K562 (cell line): Measurements from ENCODE around the gene COL28A1. TPM values are rescaled to one million over a fixed set of nuclear protein-coding genes. Genes with fewer than 3 reads are reported as not detected.

Source experiments
- ATAC-seq: fragments of 200-7000 bp; cut with Tn5 transposase; 3 replicates; pipeline ENCODE4 v1.9.1; 2020; ENCODE audit warnings: moderate library complexity
- BruUV-seq: library from RNA; stranded (reverse); fragments of 400-500 nt; replicated peaks from 2 replicates; lab custom pipeline; 2021; lab: Mats Ljungman, UMichigan
- CTCF ChIA-PET: fragments of 300-600 bp; formaldehyde crosslinking; extraction: SDS; loops from one replicate; lab custom pipeline; 2021; ENCODE audit warnings: low intra/inter-chr PET ratio; lab: Yijun Ruan, JAX
- POLR2A ChIA-PET: fragments of 300-600, 350-650 bp; sonication (Branson Sonifier 250); formaldehyde crosslinking; extraction: SDS; loops from one replicate; lab custom pipeline; 2021; ENCODE audit warnings: antibody characterized with exemption, inconsistent platforms; lab: Yijun Ruan, JAX
- DNase-seq, 4 experiments: peaks; one replicate each; pipeline versions ENCODE4 v3.0.0 to v3.0.0-alpha.2; 2011 to 2018; ENCODE audit warnings: low spot score in 3 of 4, mixed read lengths in 3 of 4; ENCODE audit errors: extremely low read depth in 1 of 4
- FAIRE-seq: peaks from 2 replicates; lab custom pipeline; 2011; peaks lifted over from hg19 to GRCh38; lab: Jason Lieb, UNC
- H2AFZ ChIP-seq: 2 replicates; pipeline ENCODE4 v1.6.0; 2011; ENCODE audit warnings: low read depth, low read length, control low read depth, inconsistent platforms
- H3K27ac ChIP-seq: fragments of 200-600 bp; 3 replicates; pipeline ENCODE4 v1.8.0; 2011; ENCODE audit warnings: low read depth, mild to moderate bottlenecking, control low read depth, inconsistent platforms, low read length, moderate library complexity, mixed read lengths; ENCODE audit errors: extremely low read depth
- H3K27me3 ChIP-seq, 2 experiments: fragments of 300-600 bp in 1 of 2; 2 replicates in 1 of 2; 3 replicates in 1 of 2; pipeline versions ENCODE4 v1.6.0 to v1.8.0; 2011; ENCODE audit warnings: inconsistent platforms in 2 of 2, low read length in 2 of 2, mild to moderate bottlenecking in 1 of 2, mixed read lengths in 1 of 2, moderate library complexity in 1 of 2; ENCODE audit not compliant: control insufficient read depth in 2 of 2, insufficient read depth in 2 of 2
- H3K36me3 ChIP-seq: fragments of 300-600 bp; 3 replicates; pipeline ENCODE4 v1.8.0; 2011; ENCODE audit warnings: mild to moderate bottlenecking, low read length, inconsistent platforms; ENCODE audit not compliant: control insufficient read depth, insufficient read depth
- H3K4me1 ChIP-seq, 2 experiments: fragments of 200-600 bp in 1 of 2; replicated peaks in 1 of 2; 2 replicates in 1 of 2; 3 replicates in 1 of 2; pipeline versions ENCODE4 v1.5.1 to v1.8.0; 2011; ENCODE audit warnings: inconsistent platforms in 2 of 2, low read length in 2 of 2, mild to moderate bottlenecking in 1 of 2, mixed read lengths in 1 of 2, moderate library complexity in 1 of 2; ENCODE audit not compliant: control insufficient read depth in 2 of 2, insufficient read depth in 2 of 2
- H3K4me2 ChIP-seq: 2 replicates; pipeline ENCODE4 v1.6.1; 2011; ENCODE audit warnings: low read length, control low read depth, inconsistent platforms, mixed read lengths; ENCODE audit not compliant: insufficient read depth
- H3K4me3 ChIP-seq: fragments of 200-600 bp; sonication (generic), shearing (Covaris generic); 2 replicates; pipeline ENCODE4 v1.5.1; 2016; ENCODE audit warnings: control low read depth, inconsistent platforms
- H3K79me2 ChIP-seq: fragments of 200-600 bp; 3 replicates; pipeline ENCODE4 v1.8.0; 2011; ENCODE audit warnings: low read length, inconsistent platforms; ENCODE audit not compliant: control insufficient read depth, insufficient read depth
- H3K9ac ChIP-seq, 2 experiments: 2 replicates each; pipeline versions ENCODE4 v1.6.0 to v1.6.1; 2011; ENCODE audit warnings: low read depth in 2 of 2, low read length in 2 of 2, control low read depth in 1 of 2, inconsistent platforms in 1 of 2, mild to moderate bottlenecking in 1 of 2, mixed read lengths in 1 of 2; ENCODE audit not compliant: insufficient read depth in 1 of 2
- H3K9me1 ChIP-seq: one replicate; pipeline ENCODE4 v1.6.0; 2011; ENCODE audit warnings: inconsistent platforms, mild to moderate bottlenecking, low read length, moderate library complexity; ENCODE audit not compliant: control insufficient read depth, insufficient read depth
- H3K9me3 ChIP-seq: replicated peaks from 2 replicates; pipeline ENCODE4 v1.5.1; 2011; ENCODE audit warnings: low read depth, low read length, inconsistent platforms; ENCODE audit not compliant: control insufficient read depth, insufficient read depth
- H4K20me1 ChIP-seq: replicated peaks from 2 replicates; pipeline ENCODE4 v1.6.1; 2011; ENCODE audit warnings: low read length, inconsistent platforms, mixed read lengths; ENCODE audit not compliant: control insufficient read depth, insufficient read depth
- CBX2 ChIP-seq: fragments of 200-600 bp; sonication (generic); IDR thresholded peaks from one replicate; pipeline ENCODE4 v1.6.1; 2012; ENCODE audit warnings: mild to moderate bottlenecking, low read length, inconsistent platforms; ENCODE audit not compliant: insufficient read depth, poor library complexity, severe bottlenecking
- CCNT2 ChIP-seq: IDR thresholded peaks from 2 replicates; pipeline ENCODE4 v1.6.1; 2011; ENCODE audit warnings: borderline replicate concordance, low read depth, mild to moderate bottlenecking, moderate library complexity, mixed read lengths, low read length; ENCODE audit not compliant: insufficient read length; ENCODE audit errors: extremely low read depth
- CREBBP ChIP-seq: IDR thresholded peaks from one replicate; pipeline ENCODE4 v1.6.1; 2012; ENCODE audit warnings: low read depth, mild to moderate bottlenecking, control low read depth, inconsistent platforms, low read length
- CSDE1 ChIP-seq, 2 experiments: fragments of 450-650 bp; IDR thresholded peaks; 2 replicates each; pipeline ENCODE4 v1.6.1; 2016; ENCODE audit warnings: mild to moderate bottlenecking in 1 of 2
- ETS1 ChIP-seq: conservative IDR thresholded peaks from 2 replicates; pipeline ENCODE4 v1.6.1; 2011; ENCODE audit warnings: low read depth, mild to moderate bottlenecking, low read length; ENCODE audit not compliant: control insufficient read depth
- FOXM1 ChIP-seq, 2 experiments: fragments of 450-650 bp in 1 of 2; sonication (generic) in 1 of 2; formaldehyde crosslinking in 1 of 2; IDR thresholded peaks; 2 replicates each; pipeline versions ENCODE4 v1.6.1 to v1.9.0; 2017 to 2022; ENCODE audit warnings: low read depth in 2 of 2, mild to moderate bottlenecking in 2 of 2, missing genetic modification reagents in 1 of 2, moderate library complexity in 1 of 2
- HNRNPK ChIP-seq: fragments of 200-400 bp; formaldehyde crosslinking; IDR thresholded peaks from one replicate; pipeline ENCODE4 v1.6.1; 2018; ENCODE audit warnings: mild to moderate bottlenecking, low read depth, low read length; ENCODE audit not compliant: poor library complexity, severe bottlenecking
- MAFF ChIP-seq: IDR thresholded peaks from 2 replicates; pipeline ENCODE4 v1.6.1; 2012; ENCODE audit warnings: low read length, improper control_type of control experiment
- NFATC3 ChIP-seq: fragments of 450-650 bp; IDR thresholded peaks from 2 replicates; pipeline ENCODE4 v1.6.1; 2017; ENCODE audit warnings: mild to moderate bottlenecking
- RBM22 ChIP-seq: fragments of 200-400 bp; formaldehyde crosslinking; IDR thresholded peaks from 2 replicates; pipeline ENCODE4 v1.6.1; 2018; ENCODE audit warnings: low read length, low read depth; ENCODE audit not compliant: poor library complexity, severe bottlenecking
- SRSF7 ChIP-seq: fragments of 200-400 bp; formaldehyde crosslinking; optimal IDR thresholded peaks from 2 replicates; pipeline ENCODE3; 2017; ENCODE audit warnings: mild to moderate bottlenecking, low read depth, low read length
- TFAM ChIP-seq: fragments of 250-450 bp; sonication (Bioruptor Pico); conservative IDR thresholded peaks from 2 replicates; pipeline ENCODE4 v1.5.0; 2021; ENCODE audit warnings: mild to moderate bottlenecking, moderate library complexity
- WHSC1 ChIP-seq: IDR thresholded peaks from one replicate; pipeline ENCODE4 v1.6.1; 2012; ENCODE audit warnings: low read length, control low read depth, inconsistent platforms
- ZFP91 ChIP-seq: sonication (generic); formaldehyde crosslinking; IDR thresholded peaks from 2 replicates; pipeline ENCODE4 v1.8.0; 2022; ENCODE audit warnings: mild to moderate bottlenecking, missing genetic modification reagents
- ZNF3 ChIP-seq: fragments of 250-450 bp; sonication (Bioruptor Pico); IDR thresholded peaks from 2 replicates; pipeline ENCODE4 v1.5.0; 2021; ENCODE audit warnings: mild to moderate bottlenecking, moderate library complexity
- ZNF695 ChIP-seq: fragments of 450-650 bp; formaldehyde crosslinking; IDR thresholded peaks from 2 replicates; pipeline ENCODE4 v1.4.0; 2020; ENCODE audit warnings: mild to moderate bottlenecking, moderate library complexity
- WGBS: fragments of 100-300 bp; shearing (Covaris generic); methylation state at CpG from one replicate; pipeline ENCODE4 v1.1.6; 2016; ENCODE audit warnings: low coverage, mixed read lengths; ENCODE audit not compliant: insufficient coverage; ENCODE audit errors: missing lambda C conversion rate; 5-methylcytosine and 5-hydroxymethylcytosine counted together
- in situ Hi-C: fragments of 300-500 bp; cut with MboI; formaldehyde crosslinking; loops from 4 replicates; pipeline ENCODE4 v1.15.0; 2018; ENCODE audit warnings: inconsistent platforms, mixed read lengths
- intact Hi-C: fragments of 100-400 bp; cut with micrococcal nuclease; formaldehyde crosslinking; loops from 2 replicates; pipeline ENCODE4 v1.14.2; 2022
- polyA plus RNA-seq, 8 experiments: library from polyadenylated mRNA; depleted of rRNA in 4 of 8; stranded (reverse) in 5 of 8; unstranded in 3 of 8; fragments of >200 nt; fragmentation: Nextera tagmentation in 2 of 8; fragmentation: Illumina TruSeq in 1 of 8; extraction: Ambion mirVana in 2 of 8; extraction: Trizol in 1 of 8; gene quantifications; 2 replicates each; pipeline versions ENCODE4 v1.2.1 to v1.2.3, GENCODE V29; 2011 to 2014; ENCODE audit warnings: inconsistent platforms in 1 of 8, missing spikeins in 1 of 8
- total RNA-seq, 7 experiments: library from RNA; depleted of rRNA in 6 of 7; stranded (reverse); fragments of >200 nt in 6 of 7; fragmentation: Illumina TruSeq in 2 of 7; extraction: Trizol in 2 of 7; gene quantifications; 2 replicates each; pipeline versions ENCODE4 v1.2.1 to v1.2.3, GENCODE V29; 2011 to 2021; ENCODE audit warnings: low replicate concordance in 1 of 7

Gene COL28A1
- total and polyA plus RNA-seq, 9 of the 15 experiments (the other 6 are each of a cell fraction or from before 2014, with no cell fraction given) = 0.03 to 0.13 (median 0.05) TPM; not detected in 3

GRCh38 chr7:7566651-7567611 is 31.3 kb upstream of the COL28A1 start, which contains the start of gene MIOS:
Gene MIOS (plus strand): TSS chr7:7566884. CDS start chr7:7572476, 5,592 bp downstream.
- intact Hi-C loops = loop anchor here (2.0 kb wide), 1 partner anchor 74 kb away; the partner anchor contains the start of gene UMAD1
- TF ChIP-seq ZNF695 (CRISPR knock-in tag) (no peak), RBM22 (no peak), FOXM1 (IDR thresholded peaks at IDR 0.05; ENCODE audit: low read depth) (no peak), FOXM1 (CRISPR knock-in tag; IDR thresholded peaks at IDR 0.05; ENCODE audit: low read depth) (no peak), TFAM (CRISPR knock-in tag) (no peak), CSDE1 (IDR thresholded peaks at IDR 0.05) (no peak), ETS1 (peak; percentile 90), SRSF7 (no peak), MAFF (no peak), CREBBP (no peak), CCNT2 (peak; percentile 84), ZNF3 (CRISPR knock-in tag) (no peak), CBX2 (no peak), HNRNPK (no peak), ZFP91 (no peak), NFATC3 (no peak), WHSC1 (no peak)

More at GRCh38 chr7:7566651-7567611, 31.3 kb upstream of the COL28A1 start, which contains the start of gene MIOS:
- Histone ChIP-seq H3K27ac (peak within 1 kb of the TSS; percentile 86), H3K4me3 (peak within 1 kb of the TSS; percentile 81), H3K9me3 (no peaks in the 10 kb centered on the region), H4K20me1 (no peaks in the 10 kb centered on the region), H3K79me2 (peaks cover 49% of the 10 kb centered on the region), H3K27me3 (no peaks in the 10 kb centered on the region), H2AFZ (peak within 1 kb of the TSS; percentile 96), H3K36me3 (peaks cover 28% of the 10 kb centered on the region), H3K9ac (peak within 1 kb of the TSS; percentile 84 to 94), H3K4me1 (peaks cover 10 to 14% of the 10 kb centered on the region in 2 experiments; a peak in 4 of 5 replicates), H3K4me2 (peak within 1 kb of the TSS; percentile 86), H3K9me1 (no peaks in the 10 kb centered on the region)
- under 1% methylated on average over 56 of the region's 96 CpGs for WGBS
- ATAC-seq = peak; percentile 97
- peak; percentile 91 to 97 (median 96) for DNase-seq
- ChIA-PET POLR2A (no interaction called here), CTCF (interaction anchor here (0.6 kb wide), 1 partner anchor 18 kb away, joined by 3 read pairs; no protein-coding TSS in a partner anchor)
- no TSS peak for BruUV-seq
- FAIRE-seq = peak; percentile 67
- in situ Hi-C loops = no loop called here
